IgD-negative memory B cell (primary cell): Measurements from ENCODE around the gene TMEM121. TPM values are rescaled to one million over a fixed set of nuclear protein-coding genes. Genes with fewer than 3 reads are reported as not detected.
A peak's percentile ranks its signal among the peaks of the same experiment; 100 is the strongest.

Source experiments
- H3K27ac Mint-ChIP-seq, 3 donors: one replicate each; pipeline ENCODE4 v1.8.0; 2020 to 2022; ENCODE audit warnings: mild to moderate bottlenecking in 3 of 3, mixed read lengths in 3 of 3, moderate library complexity in 1 of 3
- H3K27me3 Mint-ChIP-seq: one replicate; pipeline ENCODE4 v1.8.0; 2021; ENCODE audit warnings: mixed read lengths
- H3K36me3 Mint-ChIP-seq: one replicate; pipeline ENCODE4 v1.8.0; 2020; ENCODE audit warnings: mild to moderate bottlenecking, mixed read lengths
- H3K4me1 Mint-ChIP-seq, 3 donors: one replicate each; pipeline ENCODE4 v1.8.0; 2020 to 2022; ENCODE audit warnings: mixed read lengths in 3 of 3, mild to moderate bottlenecking in 1 of 3
- H3K4me3 Mint-ChIP-seq, 4 donors: one replicate each; pipeline ENCODE4 v1.8.0; 2020 to 2022; ENCODE audit warnings: mild to moderate bottlenecking in 4 of 4, mixed read lengths in 4 of 4, moderate library complexity in 3 of 4
- H3K9me3 Mint-ChIP-seq, 3 donors: one replicate each; pipeline ENCODE4 v1.8.0; 2020 to 2021; ENCODE audit warnings: mixed read lengths in 3 of 3, mild to moderate bottlenecking in 1 of 3
- polyA plus RNA-seq: library from polyadenylated mRNA; unstranded; fragments of 300-500 nt; fragmentation: Illumina TruSeq; gene quantifications from one replicate; pipeline ENCODE4 v1.2.3, GENCODE V29; 2021

Gene TMEM121
- polyA plus RNA-seq, 1 donor from 2014 or later: 5.5 TPM

- peaks cover 13% of the 10 kb centered on the region for H3K27me3 Mint-ChIP-seq
- H3K4me3 Mint-ChIP-seq: no peak overlapping the region
- peaks cover 0 to 5% (median 5%) of the 10 kb centered on the region in 3 donors for H3K4me1 Mint-ChIP-seq
Observed at GRCh38 chr14:105519946-105520698, 6.3 kb upstream of the TMEM121 start.

GRCh38 chr14:105525326-105525725, 1.1 kb upstream of the TMEM121 start:
- Mint-ChIP-seq H3K36me3 (peaks cover 1% of the 10 kb centered on the region), H3K27me3 (peaks cover 14% of the 10 kb centered on the region), H3K4me3 (peak overlapping the region; percentile 52 to 84 (median 56)), H3K4me1 (peaks cover 4 to 9% (median 9%) of the 10 kb centered on the region in 3 donors), H3K9me3 (peaks cover 0 to 1% (median 0%) of the 10 kb centered on the region in 3 donors), H3K27ac (peak overlapping the region in 1 of 3 donors; percentile 60)

More at GRCh38 chr14:105519946-105520698, 6.3 kb upstream of the TMEM121 start:
- peaks cover 0 to 5% (median 0%) of the 10 kb centered on the region in 3 donors for H3K9me3 Mint-ChIP-seq
- H3K27ac Mint-ChIP-seq: no peak overlapping the region
- no peaks in the 10 kb centered on the region for H3K36me3 Mint-ChIP-seq

GRCh38 chr14:105526776-105527380, 495 bp downstream of the TMEM121 start:
- Mint-ChIP-seq H3K27me3 (peaks cover 14% of the 10 kb centered on the region), H3K36me3 (peaks cover 1% of the 10 kb centered on the region), H3K4me1 (peaks cover 9 to 12% (median 11%) of the 10 kb centered on the region in 3 donors), H3K27ac (peak overlapping the region in 1 of 3 donors; percentile 53), H3K4me3 (peak overlapping the region; percentile 63 to 88 (median 80)), H3K9me3 (peaks cover 0 to 1% (median 0%) of the 10 kb centered on the region in 3 donors)

DNA sequence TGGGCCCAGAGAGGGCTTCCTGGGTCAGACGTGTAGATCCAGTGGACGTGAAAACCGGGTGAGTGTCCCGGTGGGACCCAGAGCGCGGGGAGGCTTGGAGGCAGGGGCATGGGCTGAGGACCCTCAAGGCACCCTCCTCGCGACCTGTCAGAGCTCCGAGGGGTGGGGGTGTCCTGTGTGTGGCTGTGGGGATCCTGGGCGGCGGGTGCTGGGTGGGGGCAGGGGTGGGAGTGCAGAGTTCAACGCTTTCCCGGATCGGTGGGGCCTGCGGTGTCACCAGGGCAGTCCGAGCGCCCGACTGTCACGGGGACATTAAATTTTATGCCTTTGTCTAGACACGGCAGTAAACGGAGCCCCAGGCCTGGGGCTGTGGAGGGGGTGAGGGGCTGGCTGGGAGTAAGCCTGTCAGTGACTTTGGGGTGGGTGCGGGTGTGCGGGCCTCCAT, 1.0 kb downstream of the TMEM121 start:
- Mint-ChIP-seq H3K36me3 (peaks cover 1% of the 10 kb centered on the region), H3K27ac (peak overlapping the region in 1 of 3 donors; percentile 53), H3K4me1 (peaks cover 15 to 17% (median 16%) of the 10 kb centered on the region in 3 donors), H3K9me3 (peaks cover 0 to 1% (median 0%) of the 10 kb centered on the region in 3 donors), H3K4me3 (peak overlapping the region; percentile 65 to 88 (median 82)), H3K27me3 (peaks cover 14% of the 10 kb centered on the region)

DNA sequence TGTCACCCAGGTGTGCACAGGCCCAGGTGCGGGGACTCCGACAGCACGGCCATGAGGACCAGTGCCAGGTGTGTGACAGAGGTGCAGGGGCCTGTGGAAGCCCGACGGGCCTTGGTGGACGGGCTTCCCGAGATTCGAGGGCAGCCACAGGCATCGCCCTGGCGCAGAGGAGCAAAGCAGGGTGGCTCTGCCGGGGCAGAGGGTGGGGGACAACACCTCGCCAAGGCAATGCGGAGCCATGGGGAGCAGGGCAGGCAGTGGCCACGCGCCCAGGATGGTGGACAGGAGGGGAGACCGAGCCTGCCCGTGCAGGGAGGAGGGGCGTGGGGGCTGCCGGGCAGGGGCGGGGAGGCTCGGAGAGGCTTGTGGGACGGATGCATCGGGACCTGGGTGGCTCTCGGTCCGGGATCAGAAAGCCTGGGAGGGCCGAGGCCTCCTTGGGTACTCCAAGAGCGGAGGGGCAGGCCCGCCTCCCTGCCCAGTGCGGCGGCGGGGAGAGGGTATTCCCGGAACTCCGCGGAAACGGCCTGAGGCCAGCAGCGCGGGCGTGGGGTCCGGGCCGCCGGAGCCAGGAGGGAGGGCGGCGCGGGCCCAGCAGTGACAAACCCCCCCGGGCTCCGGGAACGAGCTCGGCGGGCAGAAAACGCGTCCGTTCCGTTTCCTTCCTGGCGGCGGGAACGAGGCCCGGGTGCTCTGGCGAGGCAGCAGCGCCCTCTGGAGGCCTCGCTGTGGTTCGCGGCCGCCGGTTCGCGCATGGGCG, 1.6 kb downstream of the TMEM121 start:
- Mint-ChIP-seq H3K9me3 (peaks cover 0 to 1% (median 0%) of the 10 kb centered on the region in 3 donors), H3K4me3 (peak overlapping the region; percentile 2 to 83 (median 74)), H3K36me3 (peaks cover 1% of the 10 kb centered on the region), H3K27me3 (peaks cover 14% of the 10 kb centered on the region), H3K27ac (no peak overlapping the region), H3K4me1 (peaks cover 21 to 23% (median 21%) of the 10 kb centered on the region in 3 donors)

- H3K27me3 Mint-ChIP-seq: peaks cover 14% of the 10 kb centered on the region
- no peaks in the 10 kb centered on the region for H3K9me3 Mint-ChIP-seq
- peaks cover 1% of the 10 kb centered on the region for H3K36me3 Mint-ChIP-seq
- peak overlapping the region; percentile 83 to 92 (median 86) for H3K4me3 Mint-ChIP-seq
- H3K4me1 Mint-ChIP-seq: peaks cover 18 to 29% (median 23%) of the 10 kb centered on the region in 3 donors
- peak overlapping the region; percentile 23 to 83 (median 76) for H3K27ac Mint-ChIP-seq
Observed at GRCh38 chr14:105528586-105529318, 2.4 kb downstream of the TMEM121 start.

DNA sequence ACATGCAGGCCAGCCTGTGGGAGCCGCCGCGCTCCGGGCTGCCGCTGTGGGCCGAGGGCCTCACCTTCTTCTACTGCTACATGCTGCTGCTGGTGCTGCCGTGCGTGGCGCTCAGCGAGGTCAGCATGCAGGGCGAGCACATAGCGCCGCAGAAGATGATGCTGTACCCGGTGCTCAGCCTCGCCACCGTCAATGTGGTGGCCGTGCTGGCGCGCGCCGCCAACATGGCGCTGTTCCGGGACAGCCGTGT, 2.9 kb downstream of the TMEM121 start:
- Mint-ChIP-seq H3K4me1 (peaks cover 18 to 30% (median 25%) of the 10 kb centered on the region in 3 donors), H3K27me3 (peaks cover 14% of the 10 kb centered on the region), H3K27ac (peak overlapping the region in 2 of 3 donors; percentile 23 to 83)

GRCh38 chr14:105529569-105530284, 3.3 kb downstream of the TMEM121 start:
- Mint-ChIP-seq H3K4me3 (peak overlapping the region; percentile 45 to 92 (median 86)), H3K4me1 (peaks cover 18 to 26% (median 25%) of the 10 kb centered on the region in 3 donors), H3K9me3 (no peaks in the 10 kb centered on the region), H3K27me3 (peaks cover 14% of the 10 kb centered on the region), H3K36me3 (peaks cover 1% of the 10 kb centered on the region), H3K27ac (peak overlapping the region in 1 of 3 donors; percentile 67)

More for the DNA sequence above, 2.9 kb downstream of the TMEM121 start:
- no peaks in the 10 kb centered on the region for H3K9me3 Mint-ChIP-seq
- H3K36me3 Mint-ChIP-seq: peaks cover 1% of the 10 kb centered on the region
- peak overlapping the region; percentile 45 to 92 (median 86) for H3K4me3 Mint-ChIP-seq

DNA sequence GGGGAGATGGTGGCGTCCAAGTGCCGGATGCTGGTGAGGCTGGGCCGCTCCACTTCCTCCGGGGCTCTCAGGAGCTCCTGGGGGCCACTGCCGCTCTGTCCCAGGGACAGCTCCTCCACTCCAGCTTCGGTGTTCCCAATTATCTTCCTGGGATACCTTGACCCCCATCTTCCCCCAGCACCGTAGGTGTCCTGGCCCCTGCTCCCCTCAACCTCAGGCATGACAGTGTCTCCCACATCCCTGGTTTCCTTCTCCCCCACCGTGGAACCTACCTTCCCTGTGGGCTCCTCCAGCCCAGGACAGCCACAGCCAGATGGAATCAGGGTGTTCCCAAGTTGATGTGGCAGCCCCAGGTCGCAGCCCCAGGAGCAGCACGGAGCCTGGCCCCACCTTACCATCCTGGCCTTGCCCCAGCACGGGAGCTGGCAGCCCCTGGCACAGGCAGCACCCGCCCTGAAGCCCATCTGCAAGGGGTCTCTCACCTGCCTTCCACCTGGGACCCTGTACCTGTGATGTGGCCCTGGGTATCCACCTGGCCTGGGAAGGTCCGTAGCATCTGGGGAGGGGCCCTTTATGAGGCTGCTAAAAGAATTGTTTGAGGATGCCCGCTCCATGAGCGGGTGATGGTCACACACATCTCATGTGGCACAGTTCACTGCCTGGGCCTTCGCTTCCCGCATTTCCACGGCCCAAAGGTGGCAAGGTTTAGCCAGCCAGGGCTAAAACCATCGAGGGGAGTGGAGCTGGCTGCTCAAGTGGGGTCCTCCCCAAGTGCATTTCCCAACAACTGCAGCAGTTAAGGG, 4.1 kb downstream of the TMEM121 start:
- peaks cover 14% of the 10 kb centered on the region for H3K27me3 Mint-ChIP-seq
- H3K4me1 Mint-ChIP-seq: peaks cover 18 to 26% (median 25%) of the 10 kb centered on the region in 3 donors
- H3K9me3 Mint-ChIP-seq: no peaks in the 10 kb centered on the region
- H3K36me3 Mint-ChIP-seq: peaks cover 1% of the 10 kb centered on the region
- H3K4me3 Mint-ChIP-seq: peak overlapping the region in 3 of 4 donors; percentile 54 to 78 (median 71)
- H3K27ac Mint-ChIP-seq: peak overlapping the region in 2 of 3 donors; percentile 5 to 67

DNA sequence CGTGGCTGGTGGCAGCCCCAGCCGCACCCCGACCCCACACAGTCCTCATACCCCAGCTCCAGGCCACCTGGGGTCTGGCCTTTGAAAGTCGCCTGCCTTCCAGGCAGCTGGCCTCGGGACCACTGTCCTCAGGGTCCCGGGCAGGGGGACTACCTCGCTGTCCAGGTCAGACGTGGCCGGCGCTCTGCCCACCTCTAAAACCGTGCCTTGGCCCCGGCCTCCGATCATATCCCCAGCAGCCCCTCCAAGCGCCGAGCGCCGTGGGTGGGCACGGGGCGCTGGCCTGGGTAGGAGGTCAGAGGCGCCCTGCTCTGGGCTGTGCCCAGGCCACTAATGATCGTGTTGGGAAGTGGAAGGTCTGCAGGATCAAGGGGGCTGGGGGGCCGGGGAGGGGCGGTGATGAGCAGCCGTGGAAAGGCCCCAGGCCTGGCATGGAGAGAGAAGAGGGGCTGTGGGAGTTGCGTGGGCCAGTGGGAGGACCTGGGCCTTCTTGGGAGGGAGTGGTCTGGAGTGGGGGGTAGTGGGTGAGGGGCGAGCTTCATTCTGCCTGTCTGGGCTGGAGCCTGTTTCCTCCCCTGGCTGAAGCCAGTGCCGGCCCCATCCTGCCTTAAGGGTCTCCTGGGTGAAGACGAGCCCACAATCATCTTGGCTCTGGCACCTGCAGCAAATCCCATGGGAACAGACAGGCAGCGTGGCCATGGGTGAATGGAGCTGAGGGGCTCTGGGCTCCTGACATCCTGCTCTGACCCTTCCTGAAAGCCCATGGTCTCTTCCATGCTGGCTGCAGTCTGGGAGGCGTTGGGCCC, 4.9 kb downstream of the TMEM121 start:
- Mint-ChIP-seq H3K27me3 (peaks cover 16% of the 10 kb centered on the region), H3K4me1 (peaks cover 18 to 26% (median 25%) of the 10 kb centered on the region in 3 donors), H3K36me3 (peaks cover 1% of the 10 kb centered on the region), H3K27ac (peak overlapping the region; percentile 39 to 77 (median 67)), H3K9me3 (no peaks in the 10 kb centered on the region), H3K4me3 (peak overlapping the region in 2 of 4 donors; percentile 8 to 86)

DNA sequence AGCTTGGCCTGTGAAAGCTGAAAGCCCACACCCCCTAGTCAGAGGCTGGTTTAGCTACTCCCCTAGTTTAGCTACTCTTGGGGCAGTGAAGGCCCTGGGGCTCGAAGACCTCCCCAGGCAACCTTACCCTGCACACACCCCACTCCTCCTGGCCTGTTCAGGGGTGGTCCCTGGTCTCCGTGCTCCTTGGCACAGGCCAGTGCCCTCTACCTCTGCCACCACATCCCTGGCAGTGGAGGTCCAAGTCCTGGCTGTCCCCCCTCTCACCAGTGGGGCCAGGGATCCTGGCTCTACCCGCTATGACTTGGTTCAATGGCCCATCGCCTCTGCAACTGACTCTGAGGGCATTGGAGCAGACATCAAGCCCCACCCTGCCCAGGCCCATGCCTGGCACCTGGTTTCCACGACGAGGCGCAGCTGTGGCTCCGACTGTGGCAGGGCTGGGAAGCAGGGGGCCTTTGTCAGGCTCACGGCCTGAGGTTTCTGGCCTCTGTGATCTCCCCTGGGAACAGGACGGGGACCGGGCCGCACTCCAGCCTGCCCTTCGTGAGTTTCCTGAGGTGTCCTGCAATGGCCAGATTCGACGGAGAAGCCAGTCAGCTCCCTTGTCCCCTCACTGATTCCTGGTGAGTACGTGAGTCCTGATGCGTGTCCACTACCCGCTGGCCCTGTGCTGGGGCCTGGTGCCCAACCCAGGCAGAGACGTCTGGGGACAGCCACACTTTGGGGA, 5.7 kb downstream of the TMEM121 start:
- peaks cover 18 to 26% (median 25%) of the 10 kb centered on the region in 3 donors for H3K4me1 Mint-ChIP-seq
- peak overlapping the region in 3 of 4 donors; percentile 85 to 87 (median 86) for H3K4me3 Mint-ChIP-seq
- peaks cover 15% of the 10 kb centered on the region for H3K27me3 Mint-ChIP-seq
- H3K36me3 Mint-ChIP-seq: peaks cover 1% of the 10 kb centered on the region
- peak overlapping the region; percentile 39 to 77 (median 54) for H3K27ac Mint-ChIP-seq
- H3K9me3 Mint-ChIP-seq: no peaks in the 10 kb centered on the region

- Mint-ChIP-seq H3K27me3 (peaks cover 10% of the 10 kb centered on the region), H3K4me1 (peaks cover 18 to 26% (median 24%) of the 10 kb centered on the region in 3 donors), H3K27ac (peak overlapping the region; percentile 29 to 77 (median 54)), H3K36me3 (no peaks in the 10 kb centered on the region), H3K9me3 (no peaks in the 10 kb centered on the region), H3K4me3 (peak overlapping the region; percentile 36 to 87 (median 63))
Observed at GRCh38 chr14:105532735-105533141, 6.4 kb downstream of the TMEM121 start.
